HG03039 (cell line): ENCODE results near the gene ITPRIPL1.
"Not testable (repeated sequence)": the region's sequence is repeated elsewhere in the genome, so short reads cannot be mapped to it uniquely, and the experiment has no call there.

Source experiments
- ATAC-seq: cut with Tn5 transposase; IDR thresholded peaks from one replicate; pipeline ENCODE4 v1.9.1; 2021; ENCODE audit warnings: mild to moderate bottlenecking, moderate library complexity; ENCODE audit not compliant: unreplicated experiment

Gene ITPRIPL1, protein sequence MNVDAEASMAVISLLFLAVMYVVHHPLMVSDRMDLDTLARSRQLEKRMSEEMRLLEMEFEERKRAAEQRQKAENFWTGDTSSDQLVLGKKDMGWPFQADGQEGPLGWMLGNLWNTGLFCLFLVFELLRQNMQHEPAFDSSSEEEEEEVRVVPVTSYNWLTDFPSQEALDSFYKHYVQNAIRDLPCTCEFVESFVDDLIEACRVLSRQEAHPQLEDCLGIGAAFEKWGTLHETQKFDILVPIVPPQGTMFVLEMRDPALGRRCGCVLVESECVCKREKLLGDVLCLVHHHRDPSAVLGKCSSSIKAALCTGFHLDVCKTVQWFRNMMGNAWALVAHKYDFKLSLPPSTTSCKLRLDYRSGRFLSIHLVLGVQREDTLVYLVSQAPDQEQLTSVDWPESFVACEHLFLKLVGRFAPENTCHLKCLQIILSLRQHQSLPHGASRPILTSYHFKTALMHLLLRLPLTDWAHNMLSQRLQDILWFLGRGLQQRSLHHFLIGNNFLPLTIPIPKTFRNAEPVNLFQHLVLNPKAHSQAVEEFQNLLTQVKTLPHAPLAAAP

GRCh38 chr2:96325041-96325883 lies at the start of gene ITPRIPL1:
ITPRIPL1 (plus strand) TSS chr2:96325317; CDS start chr2:96325840, 523 bp downstream.
- ATAC-seq: no peak

- no peak for ATAC-seq
Observed at GRCh38 chr2:96276787-96277499, 48.2 kb upstream of the ITPRIPL1 start.

- no peak for ATAC-seq
Observed at GRCh38 chr2:96287273-96287856, 37.8 kb upstream of the ITPRIPL1 start.

- ATAC-seq: no peak
Observed at GRCh38 chr2:96291751-96292150, 33.4 kb upstream of the ITPRIPL1 start.

DNA sequence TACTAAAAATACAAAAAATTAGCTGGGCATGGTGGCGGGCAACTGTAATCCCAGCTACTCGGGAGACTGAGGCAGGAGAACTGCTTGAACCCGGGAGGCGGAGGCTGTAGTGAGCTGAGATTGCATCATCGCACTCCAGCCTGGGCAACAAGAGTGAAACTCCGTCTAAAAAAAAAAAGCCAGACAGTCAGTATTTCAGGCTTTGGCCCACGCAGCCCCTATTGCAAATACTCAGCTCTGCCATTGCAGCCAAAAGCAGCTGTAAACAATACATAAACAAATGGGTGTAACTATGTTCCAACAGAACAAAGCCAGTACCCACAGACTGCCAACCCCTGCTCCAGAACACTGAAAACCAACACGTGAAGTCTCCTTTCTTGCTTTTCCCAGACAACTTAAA lies 30.8 kb upstream of the ITPRIPL1 start:
- ATAC-seq: not testable (repeated sequence)

DNA sequence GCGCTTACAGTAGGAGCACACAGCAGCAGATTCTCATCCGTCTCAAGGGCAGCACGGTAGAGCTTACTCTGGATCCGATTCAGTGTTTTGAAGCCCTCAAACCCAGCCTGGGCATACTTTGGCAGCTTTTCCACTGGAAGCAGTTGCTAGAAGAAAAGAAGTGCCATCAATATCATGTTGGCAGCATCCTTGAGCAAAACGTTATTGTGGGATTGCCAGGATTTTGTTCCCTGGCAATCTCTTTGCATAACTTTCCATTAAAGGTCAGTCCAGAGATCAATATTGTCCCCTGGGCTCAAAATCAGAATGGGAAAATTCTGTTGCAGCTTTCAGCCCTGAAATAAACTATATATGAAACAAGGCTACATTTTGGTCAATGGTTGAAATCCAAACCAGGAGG lies 28.2 kb upstream of the ITPRIPL1 start:
- ATAC-seq: no peak

GRCh38 chr2:96301865-96302264 lies 23.3 kb upstream of the ITPRIPL1 start:
- no peak for ATAC-seq

- no peak for ATAC-seq
Observed at GRCh38 chr2:96304606-96305005, 20.5 kb upstream of the ITPRIPL1 start.

- ATAC-seq: peak; percentile 84
Observed at GRCh38 chr2:96305091-96305978, 19.8 kb upstream of the ITPRIPL1 start, which contains the start of gene SNRNP200. SNRNP200 (minus strand) TSS chr2:96305546; CDS start chr2:96305437, 109 bp downstream.

DNA sequence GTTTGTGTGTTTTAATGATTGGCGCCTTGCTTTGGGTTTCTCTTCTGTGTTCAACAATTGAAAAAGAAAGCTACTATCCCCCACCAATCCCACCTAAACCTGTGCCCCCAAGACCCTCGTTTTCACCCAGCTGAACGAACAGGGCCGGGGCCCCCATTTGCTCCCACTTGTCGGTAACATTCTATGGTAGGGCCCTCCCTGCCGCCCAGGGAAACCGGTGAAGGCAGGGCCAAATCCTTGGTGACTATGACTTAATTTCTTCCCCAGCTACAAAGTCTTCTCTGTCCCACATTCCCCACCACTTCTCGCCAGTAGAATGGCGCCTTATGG lies 19.2 kb upstream of the ITPRIPL1 start:
- ATAC-seq: no peak

DNA sequence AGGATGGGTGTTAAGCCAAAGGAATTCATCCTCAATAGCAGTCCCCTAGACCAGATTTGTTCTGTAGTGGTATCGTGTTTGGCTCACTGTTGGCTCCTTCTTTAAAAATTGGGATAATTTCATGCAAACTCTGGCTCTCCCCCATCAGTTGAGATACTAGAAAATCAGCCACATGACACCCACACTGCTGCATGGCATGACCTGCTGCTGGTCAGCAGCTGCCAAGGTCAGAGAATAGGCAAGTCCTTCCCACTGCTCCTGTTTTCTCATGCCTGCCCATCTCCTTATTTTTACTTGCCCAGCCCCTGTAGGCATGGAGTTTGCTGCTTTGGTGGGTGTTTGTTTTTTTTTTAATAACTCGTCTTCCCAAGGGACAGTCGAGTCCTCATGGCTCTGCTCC lies 18.7 kb upstream of the ITPRIPL1 start:
- no peak for ATAC-seq

GRCh38 chr2:96308248-96308647 lies 16.9 kb upstream of the ITPRIPL1 start:
- ATAC-seq: no peak

- no peak for ATAC-seq
Observed at GRCh38 chr2:96315005-96315399, 10.1 kb upstream of the ITPRIPL1 start.

DNA sequence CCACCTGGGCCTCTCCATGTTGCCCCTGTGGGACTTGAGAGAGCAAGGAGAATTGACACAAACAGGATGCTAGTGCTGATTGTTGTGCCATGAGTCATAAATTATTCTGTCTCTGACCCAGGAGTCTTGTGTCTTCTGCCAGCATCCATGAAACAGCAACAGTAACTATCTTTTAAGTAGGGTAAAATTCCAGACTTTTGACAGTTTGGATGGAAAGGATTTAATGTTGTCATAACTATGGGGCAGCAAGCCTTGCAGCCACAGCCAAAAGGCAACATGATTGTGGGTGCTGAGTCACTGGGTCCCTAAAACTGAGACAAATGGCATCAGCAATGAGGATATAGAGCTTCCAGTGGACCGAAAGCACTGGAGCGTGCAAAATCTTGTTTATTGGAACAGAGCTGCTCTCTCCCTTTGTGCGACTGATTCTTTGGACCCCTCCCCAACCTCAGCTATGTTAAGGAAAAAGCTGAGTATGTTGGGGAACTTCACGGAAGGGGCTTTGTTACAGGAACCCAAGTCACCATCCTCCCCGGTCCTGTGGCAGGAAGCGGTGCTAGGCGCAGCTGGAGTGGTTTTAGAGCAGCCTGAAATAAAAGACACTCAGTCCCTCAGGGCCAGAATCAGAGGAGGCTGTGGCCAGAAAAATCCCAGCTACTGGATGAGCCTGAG lies 9.6 kb upstream of the ITPRIPL1 start:
- no peak for ATAC-seq

DNA sequence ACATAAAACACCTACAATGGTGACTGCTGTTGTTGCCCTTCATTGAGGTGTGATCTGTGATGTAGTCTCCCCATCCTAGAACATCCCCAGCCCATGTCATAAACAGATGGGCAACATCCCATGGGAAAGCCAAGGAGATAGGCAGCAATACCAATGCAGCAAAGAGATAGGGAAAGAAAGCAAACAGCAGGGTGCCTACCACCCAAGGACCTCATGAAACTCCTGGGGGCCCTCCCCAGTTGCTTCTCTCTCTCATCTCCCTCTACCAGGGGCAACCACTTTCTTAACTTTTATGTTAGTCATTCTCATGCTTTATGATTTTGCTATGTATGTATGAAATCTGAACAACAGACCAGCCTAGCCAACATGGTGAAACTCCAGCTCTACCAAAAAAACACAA lies 8.1 kb upstream of the ITPRIPL1 start:
- ATAC-seq: no peak

- no peak for ATAC-seq
Observed at GRCh38 chr2:96317584-96317997, 7.5 kb upstream of the ITPRIPL1 start.

GRCh38 chr2:96318723-96319122 lies 6.4 kb upstream of the ITPRIPL1 start:
- ATAC-seq: no peak

GRCh38 chr2:96319396-96319795 lies 5.7 kb upstream of the ITPRIPL1 start:
- no peak for ATAC-seq

DNA sequence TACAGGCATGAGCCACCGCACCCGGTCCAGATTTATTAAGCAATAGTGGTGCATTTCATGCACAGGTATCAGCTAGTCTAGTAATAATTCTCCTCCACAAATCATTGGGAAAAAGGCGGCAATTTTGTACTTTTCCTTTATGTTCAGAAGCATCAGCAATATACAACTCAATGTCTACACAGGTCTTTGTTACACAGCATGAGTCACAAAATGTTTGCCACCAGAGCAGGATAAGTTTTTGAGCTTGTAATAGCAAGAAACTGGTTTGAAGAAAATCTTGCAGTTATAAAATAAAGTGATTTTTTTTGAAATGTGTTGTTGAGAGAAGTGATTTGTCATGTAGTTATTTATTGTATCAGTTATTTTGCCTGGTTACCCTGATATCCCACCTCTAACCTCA lies 4.8 kb upstream of the ITPRIPL1 start:
- ATAC-seq: no peak
